Duodenal mucosa (tissue), 2 donors: ENCODE results near the gene DMD.

ENCODE experiments used
- H3K27ac ChIP-seq: one replicate; pipeline ENCODE4 v1.7.0; 2013; ENCODE audit warnings: low read depth, low read length
- H3K27me3 ChIP-seq, 2 donors: one replicate each; pipeline ENCODE4 v1.7.0; 2013; ENCODE audit warnings: low read length in 2 of 2, control low read depth in 1 of 2; ENCODE audit not compliant: insufficient read depth in 2 of 2, control insufficient read depth in 1 of 2
- H3K36me3 ChIP-seq, 2 donors: one replicate each; pipeline ENCODE4 v1.7.0; 2013; ENCODE audit warnings: low read length in 2 of 2, control low read depth in 1 of 2; ENCODE audit not compliant: insufficient read depth in 2 of 2, control insufficient read depth in 1 of 2
- H3K4me1 ChIP-seq, 2 donors: one replicate each; pipeline ENCODE4 v1.7.0; 2013; ENCODE audit warnings: low read length in 2 of 2, control low read depth in 1 of 2; ENCODE audit not compliant: insufficient read depth in 2 of 2, control insufficient read depth in 1 of 2
- H3K4me3 ChIP-seq, 2 donors: one replicate each; pipeline ENCODE4 v1.7.0; 2013; ENCODE audit warnings: low read length in 2 of 2, low read depth in 1 of 2
- H3K9ac ChIP-seq, 2 donors: one replicate each; pipeline ENCODE4 v1.7.0; 2013; ENCODE audit warnings: low read length in 2 of 2, low read depth in 1 of 2
- H3K9me3 ChIP-seq, 2 donors: one replicate each; pipeline ENCODE4 v1.7.0; 2013; ENCODE audit warnings: low read length in 2 of 2, control low read depth in 1 of 2; ENCODE audit not compliant: control insufficient read depth in 1 of 2

Gene DMD

GRCh38 chrX:31340587-31340986 is 1870.8 kb downstream of the DMD start:
- H3K27me3 ChIP-seq, result no peaks in the 10 kb centered on the region
- no peaks in the 10 kb centered on the region for H3K36me3 ChIP-seq
- H3K9ac ChIP-seq, result no peak overlapping the region
- no peak overlapping the region for H3K4me3 ChIP-seq
- no peaks in the 10 kb centered on the region for H3K9me3 ChIP-seq
- H3K4me1 ChIP-seq, result no peaks in the 10 kb centered on the region
- H3K27ac ChIP-seq, result no peak overlapping the region

- Histone ChIP-seq H3K27me3 (no peaks in the 10 kb centered on the region), H3K27ac (no peak overlapping the region), H3K9me3 (no peaks in the 10 kb centered on the region), H3K4me3 (no peak overlapping the region), H3K36me3 (no peaks in the 10 kb centered on the region), H3K4me1 (no peaks in the 10 kb centered on the region), H3K9ac (no peak overlapping the region)
Measured at GRCh38 chrX:31338991-31339350, 1872.4 kb downstream of the DMD start.

DNA sequence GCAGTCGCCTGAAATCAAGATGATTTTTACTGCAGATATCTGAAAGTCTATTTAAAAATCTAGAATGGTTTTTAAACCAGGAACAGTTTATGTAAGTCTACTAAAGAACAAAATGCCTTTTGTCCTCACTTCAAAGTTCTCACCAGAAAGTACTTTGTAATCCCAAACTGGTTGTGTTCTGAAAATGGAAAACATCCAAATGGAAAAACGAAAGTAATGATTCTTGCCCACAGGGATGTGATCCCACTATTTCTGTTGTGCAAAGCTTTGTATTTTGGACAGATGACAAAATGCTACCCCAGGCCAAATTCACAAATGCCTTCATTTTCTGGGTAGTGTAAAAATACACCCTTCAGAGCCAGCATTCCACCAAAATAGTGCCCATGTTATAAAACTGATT is 1874.0 kb downstream of the DMD start:
- no peaks in the 10 kb centered on the region for H3K9me3 ChIP-seq
- no peaks in the 10 kb centered on the region for H3K27me3 ChIP-seq
- no peaks in the 10 kb centered on the region for H3K4me1 ChIP-seq
- H3K4me3 ChIP-seq, result no peak overlapping the region
- no peak overlapping the region for H3K9ac ChIP-seq
- no peaks in the 10 kb centered on the region for H3K36me3 ChIP-seq
- no peak overlapping the region for H3K27ac ChIP-seq

- Histone ChIP-seq H3K9me3 (no peaks in the 10 kb centered on the region), H3K9ac (no peak overlapping the region), H3K36me3 (no peaks in the 10 kb centered on the region), H3K27ac (no peak overlapping the region), H3K4me3 (no peak overlapping the region), H3K27me3 (no peaks in the 10 kb centered on the region), H3K4me1 (no peaks in the 10 kb centered on the region)
Measured at GRCh38 chrX:31336419-31336818, 1874.9 kb downstream of the DMD start.

GRCh38 chrX:31334997-31335396 is 1876.4 kb downstream of the DMD start:
- no peak overlapping the region for H3K27ac ChIP-seq
- no peak overlapping the region for H3K9ac ChIP-seq
- no peak overlapping the region for H3K4me3 ChIP-seq
- no peaks in the 10 kb centered on the region for H3K27me3 ChIP-seq
- no peaks in the 10 kb centered on the region for H3K36me3 ChIP-seq
- H3K9me3 ChIP-seq, result no peaks in the 10 kb centered on the region
- no peaks in the 10 kb centered on the region for H3K4me1 ChIP-seq

DNA sequence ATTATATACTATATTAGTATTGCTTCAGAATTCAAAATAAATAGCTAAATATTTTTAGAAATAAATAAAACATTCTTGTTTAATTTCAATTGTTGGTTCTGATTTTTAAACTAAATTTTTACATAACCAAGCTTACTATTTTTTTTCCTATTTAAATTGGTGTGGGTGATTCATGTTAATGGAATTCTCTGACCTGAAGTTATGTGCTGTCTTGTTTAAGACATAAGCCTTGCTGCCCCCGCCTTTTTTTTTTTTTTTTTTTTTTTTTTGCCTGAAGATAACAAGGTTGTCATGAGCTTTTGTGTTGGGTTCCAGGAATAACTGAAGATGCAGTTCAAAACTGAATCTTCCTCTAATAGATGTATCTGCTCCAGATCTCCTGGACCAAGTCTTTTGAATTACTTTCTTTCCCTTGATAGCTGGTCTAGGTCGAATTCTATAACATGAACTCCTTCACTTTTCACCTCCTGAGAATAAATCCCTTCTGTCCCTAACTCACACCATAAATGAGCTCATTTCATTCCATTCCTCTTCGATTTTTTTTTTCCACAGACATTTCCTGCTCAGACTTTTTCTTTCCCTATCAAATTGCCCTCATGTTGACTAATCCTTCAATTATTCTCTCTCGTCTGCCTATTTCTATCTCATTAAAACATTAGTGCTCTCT is 1878.1 kb downstream of the DMD start:
- H3K4me1 ChIP-seq, result no peaks in the 10 kb centered on the region
- H3K4me3 ChIP-seq, result no peak overlapping the region
- H3K9ac ChIP-seq, result no peak overlapping the region
- no peaks in the 10 kb centered on the region for H3K27me3 ChIP-seq
- no peak overlapping the region for H3K27ac ChIP-seq
- H3K36me3 ChIP-seq, result no peaks in the 10 kb centered on the region
- H3K9me3 ChIP-seq, result no peaks in the 10 kb centered on the region

GRCh38 chrX:31331928-31332327 is 1879.4 kb downstream of the DMD start:
- Histone ChIP-seq H3K4me3 (no peak overlapping the region), H3K27me3 (no peaks in the 10 kb centered on the region), H3K9ac (no peak overlapping the region), H3K4me1 (no peaks in the 10 kb centered on the region), H3K9me3 (no peaks in the 10 kb centered on the region), H3K36me3 (no peaks in the 10 kb centered on the region), H3K27ac (no peak overlapping the region)

DNA sequence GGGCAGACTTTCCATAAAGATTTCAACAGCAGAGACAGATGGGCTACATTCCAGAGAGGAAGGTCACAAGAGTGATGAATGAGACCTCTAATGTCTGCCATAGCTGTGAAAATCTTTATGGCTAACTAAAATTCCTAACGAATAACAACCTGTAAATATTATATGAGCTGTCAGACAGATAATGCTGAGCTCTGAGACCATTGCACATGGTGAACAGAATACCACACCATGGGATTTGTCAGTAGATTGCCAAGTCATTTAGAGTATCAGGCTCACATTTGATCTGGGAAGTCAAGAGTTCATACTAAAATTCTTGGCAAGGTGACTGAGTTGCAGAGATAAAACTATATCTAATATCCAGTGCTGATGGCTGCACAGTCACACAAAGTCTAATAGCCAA is 1880.3 kb downstream of the DMD start:
- Histone ChIP-seq H3K9ac (no peak overlapping the region), H3K36me3 (no peaks in the 10 kb centered on the region), H3K9me3 (no peaks in the 10 kb centered on the region), H3K27me3 (no peaks in the 10 kb centered on the region), H3K4me1 (no peaks in the 10 kb centered on the region), H3K4me3 (no peak overlapping the region), H3K27ac (no peak overlapping the region)

- Histone ChIP-seq H3K9me3 (no peaks in the 10 kb centered on the region), H3K4me3 (no peak overlapping the region), H3K27ac (no peak overlapping the region), H3K36me3 (no peaks in the 10 kb centered on the region), H3K4me1 (no peaks in the 10 kb centered on the region), H3K27me3 (no peaks in the 10 kb centered on the region), H3K9ac (no peak overlapping the region)
Measured at GRCh38 chrX:31329298-31329697, 1882.1 kb downstream of the DMD start.

- Histone ChIP-seq H3K4me1 (no peaks in the 10 kb centered on the region), H3K27ac (no peak overlapping the region), H3K9ac (no peak overlapping the region), H3K4me3 (no peak overlapping the region), H3K36me3 (no peaks in the 10 kb centered on the region), H3K27me3 (no peaks in the 10 kb centered on the region), H3K9me3 (no peaks in the 10 kb centered on the region)
Measured at GRCh38 chrX:31323658-31324057, 1887.7 kb downstream of the DMD start.

DNA sequence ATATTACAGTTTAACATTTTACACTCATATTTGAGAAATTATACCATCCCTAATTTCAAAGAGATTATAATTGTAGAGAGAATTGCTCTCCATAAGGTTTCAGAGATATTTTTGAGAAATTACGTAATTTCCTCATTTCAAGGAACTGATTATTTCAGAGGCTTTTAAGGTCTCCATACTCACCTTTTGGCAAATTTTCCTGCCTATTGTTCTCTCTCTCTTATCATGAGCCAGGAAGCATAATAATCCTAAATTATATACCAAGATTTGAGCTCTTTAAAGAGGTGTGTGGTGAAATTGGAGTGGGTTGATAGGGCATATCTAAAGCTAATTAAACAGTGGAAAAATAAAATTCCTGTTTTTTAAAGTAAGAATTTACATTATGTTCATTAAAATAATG is 1890.6 kb downstream of the DMD start:
- H3K9me3 ChIP-seq, result no peaks in the 10 kb centered on the region
- H3K36me3 ChIP-seq, result no peaks in the 10 kb centered on the region
- no peak overlapping the region for H3K9ac ChIP-seq
- no peaks in the 10 kb centered on the region for H3K27me3 ChIP-seq
- no peak overlapping the region for H3K4me3 ChIP-seq
- no peaks in the 10 kb centered on the region for H3K4me1 ChIP-seq
- no peak overlapping the region for H3K27ac ChIP-seq
